GM18951 (cell line): Measurements from ENCODE around the gene COLQ.
"Not testable (repeated sequence)": the region's sequence is repeated elsewhere in the genome, so short reads cannot be mapped to it uniquely, and the experiment has no call there.

Experiments used
- POLR2A ChIP-seq: IDR thresholded peaks from 4 replicates; pipeline ENCODE4 v1.6.1; 2011; ENCODE audit warnings: mild to moderate bottlenecking; ENCODE audit not compliant: insufficient read length, insufficient read depth; ENCODE audit errors: extremely low read depth
- in situ Hi-C: fragments of 300-500 bp; cut with MboI; formaldehyde crosslinking; loops from one replicate; pipeline ENCODE4 v1.12.0; 2022; ENCODE audit warnings: low sequenced_read_pairs, mixed read lengths, inconsistent platforms; ENCODE audit not compliant: unreplicated experiment

The COLQ gene

GRCh38 chr3:15535732-15536131 is 14.2 kb upstream of the COLQ start:
- in situ Hi-C loops = no loop called here
- no peak for TF ChIP-seq POLR2A

- in situ Hi-C loops = not testable (repeated sequence)
Observed at GRCh38 chr3:15532614-15533013, 11.1 kb upstream of the COLQ start.

- in situ Hi-C loops = no loop called here
Observed at GRCh38 chr3:15531346-15531745, 9.8 kb upstream of the COLQ start.

GRCh38 chr3:15528854-15529537 is 7.5 kb upstream of the COLQ start:
- TF ChIP-seq POLR2A = no peak
- in situ Hi-C loops = no loop called here

More at GRCh38 chr3:15531346-15531745, 9.8 kb upstream of the COLQ start:
- no peak for TF ChIP-seq POLR2A

- no peak for TF ChIP-seq POLR2A
- in situ Hi-C loops = no loop called here
Observed at GRCh38 chr3:15527031-15527459, 5.5 kb upstream of the COLQ start.

- in situ Hi-C loops = no loop called here
- TF ChIP-seq POLR2A = no peak
Observed at GRCh38 chr3:15525790-15526189, 4.3 kb upstream of the COLQ start.

- in situ Hi-C loops = no loop called here
- TF ChIP-seq POLR2A = no peak
Observed at GRCh38 chr3:15523660-15524417, 2.3 kb upstream of the COLQ start.

- TF ChIP-seq POLR2A = no peak
- in situ Hi-C loops = no loop called here
Observed at GRCh38 chr3:15522016-15522415, 510 bp upstream of the COLQ start.

- in situ Hi-C loops = no loop called here
- TF ChIP-seq POLR2A = no peak
Observed at GRCh38 chr3:15520804-15521572, 518 bp downstream of the COLQ start.

- no peak for TF ChIP-seq POLR2A
- in situ Hi-C loops = no loop called here
Observed at GRCh38 chr3:15520185-15520584, 1.3 kb downstream of the COLQ start.

- no peak for TF ChIP-seq POLR2A
- in situ Hi-C loops = no loop called here
Observed at GRCh38 chr3:15519096-15519495, 2.4 kb downstream of the COLQ start.

- in situ Hi-C loops = no loop called here
- TF ChIP-seq POLR2A = no peak
Observed at GRCh38 chr3:15514663-15515340, 6.7 kb downstream of the COLQ start.
